ENCODE results near the gene PFAS.

PFAS gene

GRCh38 chr17:8312726-8313600 is 63.9 kb downstream of the PFAS start:
- no peak for DNase-seq

GRCh38 chr17:8314797-8315763 is 66.0 kb downstream of the PFAS start:
- DNase-seq = no peak

GRCh38 chr17:8315764-8316217 is 66.7 kb downstream of the PFAS start:
- no peak for DNase-seq

- DNase-seq = no peak
These were observed 69.2 kb downstream of the PFAS start for GRCh38 chr17:8318010-8318935.

All from COR-L47 (cell line).